Measurements from ENCODE around the gene ANKRD33.

The ANKRD33 gene

GRCh38 chr12:51862947-51863346 lies 25.0 kb upstream of the ANKRD33 start:
- no peak for DNase-seq

GRCh38 chr12:51863363-51863932 lies 24.5 kb upstream of the ANKRD33 start:
- no peak for DNase-seq

- peak; percentile 37 for DNase-seq
Measured at GRCh38 chr12:51863933-51864832, 23.7 kb upstream of the ANKRD33 start.

GRCh38 chr12:51864833-51865670 lies 22.9 kb upstream of the ANKRD33 start:
- DNase-seq = no peak

GRCh38 chr12:51865757-51866270 lies 22.1 kb upstream of the ANKRD33 start:
- no peak for DNase-seq

- DNase-seq = no peak
Measured at GRCh38 chr12:51866324-51866723, 21.6 kb upstream of the ANKRD33 start.

- no peak for DNase-seq
Measured at GRCh38 chr12:51866762-51867161, 21.1 kb upstream of the ANKRD33 start.

GRCh38 chr12:51867371-51867770 lies 20.5 kb upstream of the ANKRD33 start:
- no peak for DNase-seq

GRCh38 chr12:51867796-51868428 lies 20.0 kb upstream of the ANKRD33 start:
- DNase-seq = no peak

- no peak for DNase-seq
Measured at GRCh38 chr12:51868821-51869495, 18.9 kb upstream of the ANKRD33 start.

- no peak for DNase-seq
Measured at GRCh38 chr12:51869496-51869865, 18.4 kb upstream of the ANKRD33 start.

GRCh38 chr12:51869931-51870330 lies 18.0 kb upstream of the ANKRD33 start:
- no peak for DNase-seq

GRCh38 chr12:51870504-51870903 lies 17.4 kb upstream of the ANKRD33 start:
- DNase-seq = no peak

- DNase-seq = no peak
Measured at GRCh38 chr12:51871126-51871525, 16.8 kb upstream of the ANKRD33 start.

- no peak for DNase-seq
Measured at GRCh38 chr12:51871918-51872688, 15.8 kb upstream of the ANKRD33 start.

- DNase-seq = no peak
Measured at GRCh38 chr12:51872689-51872981, 15.3 kb upstream of the ANKRD33 start.

- DNase-seq = no peak
Measured at GRCh38 chr12:51873251-51873994, 14.5 kb upstream of the ANKRD33 start.

- no peak for DNase-seq
Measured at GRCh38 chr12:51874000-51874399, 13.9 kb upstream of the ANKRD33 start.

- no peak for DNase-seq
Measured at GRCh38 chr12:51874486-51874885, 13.4 kb upstream of the ANKRD33 start.

GRCh38 chr12:51879102-51879501 lies 8.8 kb upstream of the ANKRD33 start:
- DNase-seq = no peak

- no peak for DNase-seq
Measured at GRCh38 chr12:51883295-51883694, 4.6 kb upstream of the ANKRD33 start.

Measured in stimulated activated CD4-positive, alpha-beta T cell treated with anti-CD3 and anti-CD28 coated beads, Interleukin-1b, Interleukin-23, amount 100 ng/mL, for 48 hours (primary cell).